GM12878 (cell line): ENCODE measurements around the gene IL12B. TPM values are rescaled to one million over a fixed set of nuclear protein-coding genes. Genes with fewer than 3 reads are reported as not detected.

ENCODE experiments used
- ATAC-seq: fragments of 200-7000 bp; cut with Tn5 transposase; 3 replicates; pipeline ENCODE4 v1.9.1; 2020; ENCODE audit warnings: mild to moderate bottlenecking, moderate library complexity
- BruUV-seq: library from RNA; stranded (reverse); fragments of 400-500 nt; replicated peaks from 2 replicates; lab custom pipeline; 2021; lab: Mats Ljungman, UMichigan
- CTCF ChIA-PET: fragments of 300-600 bp; sonication (Branson Sonifier 250); formaldehyde crosslinking; extraction: SDS; loops from one replicate; lab custom pipeline; 2021; ENCODE audit warnings: inconsistent platforms; lab: Yijun Ruan, JAX
- POLR2A ChIA-PET: fragments of 350-600 bp; formaldehyde crosslinking; extraction: SDS; loops from one replicate; lab custom pipeline; 2021; ENCODE audit warnings: inconsistent platforms; lab: Charles Lee
- RAD21 ChIA-PET: fragments of 300-600 bp; sonication (Branson Sonifier 250); formaldehyde crosslinking; loops from one replicate; lab custom pipeline; 2023; ENCODE audit warnings: antibody characterized with exemption; ENCODE audit not compliant: unreplicated experiment; lab: Charles Lee
- SMC1A ChIA-PET: fragments of 300-600 bp; sonication (Branson Sonifier 250); formaldehyde crosslinking; loops from one replicate; lab custom pipeline; 2023; ENCODE audit not compliant: unreplicated experiment, uncharacterized antibody; lab: Charles Lee
- DNase-seq: peaks from one replicate; pipeline ENCODE4 v3.0.0-alpha.2; 2011; ENCODE audit warnings: low read depth, low spot score
- FAIRE-seq: peaks from 3 replicates; lab custom pipeline; 2011; peaks lifted over from hg19 to GRCh38; lab: Jason Lieb, UNC
- H2AFZ ChIP-seq: 2 replicates; pipeline ENCODE4 v1.6.0; 2011; ENCODE audit warnings: low read depth, low read length, control low read depth; ENCODE audit not compliant: control insufficient read depth
- H3K27ac ChIP-seq: 2 replicates; pipeline ENCODE4 v1.5.1; 2011; ENCODE audit warnings: control low read depth; ENCODE audit not compliant: control insufficient read depth, insufficient read depth
- H3K27me3 ChIP-seq, 2 experiments: replicated peaks in 1 of 2; 2 replicates each; pipeline versions ENCODE4 v1.6.0 to v1.6.1; 2011; ENCODE audit warnings: low read length in 1 of 2; ENCODE audit not compliant: control insufficient read depth in 2 of 2, insufficient read depth in 2 of 2
- H3K36me3 ChIP-seq, 2 experiments: 2 replicates each; pipeline ENCODE4 v1.5.1; 2011; ENCODE audit warnings: low read length in 1 of 2; ENCODE audit not compliant: control insufficient read depth in 2 of 2, insufficient read depth in 2 of 2
- H3K4me1 ChIP-seq: 2 replicates; pipeline ENCODE4 v1.6.1; 2011; ENCODE audit warnings: mild to moderate bottlenecking, low read length, moderate library complexity, mixed read lengths; ENCODE audit not compliant: control insufficient read depth, insufficient read depth
- H3K4me2 ChIP-seq: 2 replicates; pipeline ENCODE4 v1.6.0; 2011; ENCODE audit warnings: control low read depth; ENCODE audit not compliant: control insufficient read depth, insufficient read depth
- H3K4me3 ChIP-seq: fragments of 200-600 bp; sonication (generic); 2 replicates; pipeline ENCODE4 v1.5.1; 2016
- H3K79me2 ChIP-seq: 2 replicates; pipeline ENCODE4 v1.6.0; 2011; ENCODE audit warnings: low read length; ENCODE audit not compliant: control insufficient read depth, insufficient read depth
- H3K9ac ChIP-seq: 2 replicates; pipeline ENCODE4 v1.8.0; 2011; ENCODE audit warnings: low read length, control low read depth, mixed read lengths; ENCODE audit not compliant: control insufficient read depth, insufficient read depth
- H3K9me3 ChIP-seq: replicated peaks from 3 replicates; pipeline ENCODE4 v1.5.1; 2011; ENCODE audit warnings: mild to moderate bottlenecking, low read length; ENCODE audit not compliant: control insufficient read depth, insufficient read depth
- H4K20me1 ChIP-seq: 2 replicates; pipeline ENCODE4 v1.6.0; 2011; ENCODE audit not compliant: control insufficient read depth, insufficient read depth
- BCL11A ChIP-seq: IDR thresholded peaks from 2 replicates; pipeline ENCODE4 v1.6.1; 2011; ENCODE audit warnings: low read depth, low read length
- BCLAF1 ChIP-seq: fragments of 450-650 bp; IDR thresholded peaks from 2 replicates; pipeline ENCODE4 v1.6.1; 2017; ENCODE audit warnings: antibody characterized with exemption, mild to moderate bottlenecking, moderate library complexity
- CBX3 ChIP-seq: fragments of 200-600 bp; sonication (generic); IDR thresholded peaks from 2 replicates; pipeline ENCODE4 v1.6.1; 2016; ENCODE audit warnings: low read depth, borderline replicate concordance
- CHD1 ChIP-seq: IDR thresholded peaks from 2 replicates; pipeline ENCODE4 v1.6.1; 2012; ENCODE audit warnings: low read depth, low read length, improper control_type of control experiment
- EP300 ChIP-seq, 2 experiments: fragments of 150-350 bp in 1 of 2; IDR thresholded peaks; 2 replicates each; pipeline ENCODE4 v1.6.1; 2011 to 2012; ENCODE audit warnings: low read depth in 2 of 2, low read length in 2 of 2, borderline replicate concordance in 1 of 2, improper control_type of control experiment in 1 of 2, inconsistent platforms in 1 of 2; ENCODE audit not compliant: control insufficient read depth in 1 of 2
- HDGF ChIP-seq: fragments of 450-650 bp; IDR thresholded peaks from 2 replicates; pipeline ENCODE4 v1.6.1; 2016; ENCODE audit warnings: antibody characterized with exemption
- NFIC ChIP-seq: IDR thresholded peaks from 2 replicates; pipeline ENCODE4 v1.6.1; 2012; ENCODE audit warnings: low read depth, mild to moderate bottlenecking, inconsistent platforms, low read length, moderate library complexity
- REST ChIP-seq: IDR thresholded peaks from 2 replicates; pipeline ENCODE4 v1.6.1; 2012; ENCODE audit warnings: mild to moderate bottlenecking, low read depth, low read length
- SPI1 ChIP-seq: IDR thresholded peaks from 2 replicates; pipeline ENCODE4 v1.6.1; 2011; ENCODE audit warnings: low read depth, mild to moderate bottlenecking, low read length, moderate library complexity, borderline replicate concordance; ENCODE audit not compliant: insufficient read depth
- WGBS: methylation state at CpG from one replicate; pipeline ENCODE4 v1.1.6; 2016; ENCODE audit warnings: low lambda C conversion rate; ENCODE audit not compliant: insufficient replicate concordance, insufficient coverage; ENCODE audit errors: missing lambda C conversion rate; 5-methylcytosine and 5-hydroxymethylcytosine counted together
- in situ Hi-C: fragments of 300-500 bp; cut with MboI; formaldehyde crosslinking; loops from 9 replicates; pipeline ENCODE4 v1.14.3; 2018; ENCODE audit warnings: mixed read lengths
- intact Hi-C: fragments of 100-400 bp; cut with micrococcal nuclease; formaldehyde crosslinking; loops from one replicate; pipeline ENCODE4 v1.14.2; 2022; ENCODE audit not compliant: unreplicated experiment
- polyA plus RNA-seq, 11 experiments: library from polyadenylated mRNA; depleted of rRNA in 4 of 11; unstranded in 6 of 11; stranded (reverse) in 5 of 11; fragments of >200 nt; fragmentation: Nextera tagmentation in 4 of 11; fragmentation: Illumina TruSeq in 1 of 11; extraction: Ambion mirVana in 4 of 11; extraction: Trizol in 1 of 11; gene quantifications; 1 replicate in 1 of 11; 2 replicates in 10 of 11; pipeline versions ENCODE4 v1.2.1 to v1.2.3, GENCODE V29; 2011 to 2016; ENCODE audit warnings: inconsistent platforms in 2 of 11, missing spikeins in 2 of 11, low read depth in 1 of 11
- total RNA-seq, 4 experiments: library from RNA; depleted of rRNA in 3 of 4; stranded (reverse); fragments of >200 nt in 3 of 4; fragmentation: Illumina TruSeq in 1 of 4; extraction: Trizol in 1 of 4; gene quantifications; 2 replicates each; pipeline versions ENCODE4 v1.2.1 to v1.2.3, GENCODE V29; 2013 to 2021

IL12B gene
- total and polyA plus RNA-seq, 10 of the 15 experiments (the other 5 are each of a cell fraction or from before 2014, with no cell fraction given): 0.15 to 0.72 (median 0.45) TPM

GRCh38 chr5:159303286-159303685 lies 27.0 kb downstream of the IL12B start:
- H3K27ac ChIP-seq: no peak overlapping the region
- no peaks in the 10 kb centered on the region for H4K20me1 ChIP-seq
- H3K79me2 ChIP-seq: no peaks in the 10 kb centered on the region
- intact Hi-C loops (no loop called here), in situ Hi-C loops (no loop called here)
- RAD21 ChIA-PET: no interaction called here
- H3K36me3 ChIP-seq: no peaks in the 10 kb centered on the region
- H3K9me3 ChIP-seq: peaks cover 17% of the 10 kb centered on the region
- H2AFZ ChIP-seq: no peak overlapping the region
- H3K27me3 ChIP-seq: 0 out of 4 replicates have a peak, but pooled peaks cover 0 to 2% of the 10 kb centered on the region in 2 experiments
- ATAC-seq: no peak
- SMC1A ChIA-PET: interaction anchor here (0.9 kb wide), 1 partner anchor 470 kb away, joined by 3 read pairs; no protein-coding TSS in a partner anchor
- no peaks in the 10 kb centered on the region for H3K4me1 ChIP-seq
- DNase-seq: no peak
- H3K4me2 ChIP-seq: no peak overlapping the region
- no peak for FAIRE-seq
- TF ChIP-seq REST (no peak), CHD1 (no peak), EP300 (IDR thresholded peaks at IDR 0.05; ENCODE audit: borderline replicate concordance in 1 of 2, control insufficient read depth in 1 of 2, low read depth in 2 of 2, low read length in 2 of 2) (no peak), NFIC (no peak), SPI1 (peak; percentile 40; the same call in 1 of the 2 replicates), BCL11A (no peak), CBX3 (no peak), BCLAF1 (no peak), HDGF (no peak)
- no peak overlapping the region for H3K9ac ChIP-seq
- H3K4me3 ChIP-seq: no peak overlapping the region
- POLR2A ChIA-PET: no interaction called here
- CTCF ChIA-PET: interaction anchor here (0.8 to 1.3 kb wide), 4 partner anchors 10 to 146 kb away, joined by 3 to 5 read pairs (median 4); no protein-coding TSS in a partner anchor
- 96% methylated on average over 3 of the region's 4 CpGs for WGBS
- BruUV-seq: no TSS peak
